IMR-90 (cell line): ENCODE measurements around the gene CCDC137. TPM values are rescaled to one million over a fixed set of nuclear protein-coding genes. Genes with fewer than 3 reads are reported as not detected.

ENCODE experiments used
- ATAC-seq: fragments of 200-7000 bp; cut with Tn5 transposase; 2 replicates; pipeline ENCODE4 v1.9.1; 2020; ENCODE audit warnings: low read depth, mild to moderate bottlenecking, moderate library complexity
- BruUV-seq: library from RNA; stranded (reverse); fragments of 400-500 nt; replicated peaks from 2 replicates; lab custom pipeline; 2021; lab: Mats Ljungman, UMichigan
- CTCF ChIA-PET: fragments of 300-600 bp; formaldehyde crosslinking; extraction: SDS; loops from one replicate; lab custom pipeline; 2021; ENCODE audit warnings: antibody characterized with exemption; lab: Yijun Ruan, JAX
- POLR2A ChIA-PET: fragments of 300-600 bp; sonication (Branson Sonifier 250); formaldehyde crosslinking; loops from one replicate; lab custom pipeline; 2022; ENCODE audit warnings: antibody characterized with exemption; ENCODE audit not compliant: unreplicated experiment; lab: Charles Lee
- DNase-seq: peaks from one replicate; pipeline ENCODE4 v3.0.0; 2013
- H2AFZ ChIP-seq: replicated peaks from 2 replicates; pipeline ENCODE3; 2013; ENCODE audit warnings: low read length, mild to moderate bottlenecking; ENCODE audit not compliant: poor library complexity
- H2AK5ac ChIP-seq: 2 replicates; pipeline ENCODE4 v1.6.1; 2013; ENCODE audit warnings: low read depth, low read length, inconsistent platforms
- H2AK9ac ChIP-seq: replicated peaks from 2 replicates; pipeline ENCODE3; 2013; ENCODE audit warnings: mild to moderate bottlenecking, low read depth, low read length, moderate library complexity; ENCODE audit not compliant: poor library complexity
- H2BK120ac ChIP-seq: 2 replicates; pipeline ENCODE4 v1.6.1; 2013; ENCODE audit warnings: low read depth, low read length, inconsistent platforms
- H2BK15ac ChIP-seq: 3 replicates; pipeline ENCODE4 v1.6.1; 2013; ENCODE audit warnings: low read depth, low read length, inconsistent platforms
- H2BK20ac ChIP-seq: 2 replicates; pipeline ENCODE4 v1.6.1; 2013; ENCODE audit warnings: low read depth, mild to moderate bottlenecking, inconsistent platforms, low read length, moderate library complexity
- H2BK5ac ChIP-seq: 2 replicates; pipeline ENCODE4 v1.6.1; 2013; ENCODE audit warnings: mild to moderate bottlenecking, low read depth, low read length, inconsistent platforms; ENCODE audit not compliant: poor library complexity, severe bottlenecking
- H3K14ac ChIP-seq: replicated peaks from 2 replicates; pipeline ENCODE4 v1.6.1; 2013; ENCODE audit warnings: low read depth, low read length, inconsistent platforms
- H3K18ac ChIP-seq: 2 replicates; pipeline ENCODE4 v1.6.1; 2013; ENCODE audit warnings: low read depth, low read length, control low read depth
- H3K23ac ChIP-seq: 2 replicates; pipeline ENCODE4 v1.6.1; 2013; ENCODE audit warnings: low read depth, low read length, inconsistent platforms
- H3K27ac ChIP-seq: 2 replicates; pipeline ENCODE4 v1.5.1; 2013; ENCODE audit warnings: mild to moderate bottlenecking, control low read depth, low read length; ENCODE audit not compliant: insufficient read depth
- H3K27me3 ChIP-seq: 2 replicates; pipeline ENCODE4 v1.6.1; 2013; ENCODE audit warnings: low read length; ENCODE audit not compliant: control insufficient read depth, insufficient read depth
- H3K36me3 ChIP-seq: 2 replicates; pipeline ENCODE4 v1.6.1; 2013; ENCODE audit warnings: low read length, mixed read lengths; ENCODE audit not compliant: control insufficient read depth, insufficient read depth
- H3K4ac ChIP-seq: 2 replicates; pipeline ENCODE4 v1.6.1; 2013; ENCODE audit warnings: low read depth, low read length, inconsistent platforms
- H3K4me1 ChIP-seq: 2 replicates; pipeline ENCODE4 v1.6.1; 2013; ENCODE audit warnings: low read length, mixed read lengths; ENCODE audit not compliant: control insufficient read depth, insufficient read depth
- H3K4me2 ChIP-seq: 2 replicates; pipeline ENCODE4 v1.6.1; 2013; ENCODE audit warnings: low read depth, mild to moderate bottlenecking, control low read depth, low read length, moderate library complexity
- H3K4me3 ChIP-seq: 2 replicates; pipeline ENCODE4 v1.5.1; 2013; ENCODE audit warnings: low read depth, mild to moderate bottlenecking, control low read depth, low read length, moderate library complexity; ENCODE audit not compliant: insufficient read depth
- H3K56ac ChIP-seq: 2 replicates; pipeline ENCODE4 v1.6.1; 2013; ENCODE audit warnings: low read length, inconsistent platforms; ENCODE audit not compliant: insufficient read depth; ENCODE audit errors: extremely low read depth
- H3K79me1 ChIP-seq, 2 experiments: 2 replicates each; pipeline ENCODE4 v1.6.1; 2013; ENCODE audit warnings: low read length in 2 of 2, inconsistent platforms in 1 of 2, low read depth in 1 of 2
- H3K9ac ChIP-seq: 2 replicates; pipeline ENCODE4 v1.6.1; 2013; ENCODE audit warnings: low read depth, low read length, control low read depth
- H3K9me1 ChIP-seq: 2 replicates; pipeline ENCODE4 v1.6.1; 2013; ENCODE audit warnings: low read length, inconsistent platforms; ENCODE audit not compliant: insufficient read depth
- H3K9me3 ChIP-seq: 2 replicates; pipeline ENCODE4 v1.6.1; 2013; ENCODE audit warnings: low read length; ENCODE audit not compliant: control insufficient read depth, insufficient read depth
- H4K20me1 ChIP-seq: 2 replicates; pipeline ENCODE4 v1.6.1; 2013; ENCODE audit warnings: low read length, inconsistent platforms; ENCODE audit not compliant: insufficient read depth
- H4K5ac ChIP-seq: 2 replicates; pipeline ENCODE4 v1.6.1; 2013; ENCODE audit warnings: mild to moderate bottlenecking, low read depth, low read length, control low read depth
- H4K8ac ChIP-seq, 2 experiments: 2 replicates each; pipeline ENCODE4 v1.6.1; 2013; ENCODE audit warnings: low read depth in 2 of 2, low read length in 2 of 2, control low read depth in 1 of 2, inconsistent platforms in 1 of 2
- H4K91ac ChIP-seq: 2 replicates; pipeline ENCODE4 v1.6.1; 2013; ENCODE audit warnings: low read depth, low read length, inconsistent platforms; ENCODE audit not compliant: insufficient read depth
- BHLHE40 ChIP-seq: fragments of 150-350 bp; IDR thresholded peaks from 2 replicates; pipeline ENCODE4 v1.6.1; 2016; ENCODE audit warnings: mild to moderate bottlenecking, low read depth, low read length
- CHD1 ChIP-seq: IDR thresholded peaks from 2 replicates; pipeline ENCODE4 v1.6.1; 2012; ENCODE audit warnings: low read depth, low read length, improper control_type of control experiment
- ELK1 ChIP-seq: fragments of 150-350 bp; IDR thresholded peaks from 2 replicates; pipeline ENCODE4 v1.6.1; 2016; ENCODE audit warnings: low read depth, mild to moderate bottlenecking, low read length, moderate library complexity, borderline replicate concordance
- FOS ChIP-seq: fragments of 150-350 bp; IDR thresholded peaks from 2 replicates; pipeline ENCODE4 v1.6.1; 2016; ENCODE audit warnings: low read depth, low read length
- MAFK ChIP-seq: IDR thresholded peaks from 2 replicates; pipeline ENCODE4 v1.6.1; 2012; ENCODE audit warnings: low read depth, low read length, improper control_type of control experiment
- MXI1 ChIP-seq: IDR thresholded peaks from 2 replicates; pipeline ENCODE4 v1.6.1; 2012; ENCODE audit warnings: low read depth, mild to moderate bottlenecking, low read length, moderate library complexity, borderline replicate concordance
- NFE2L2 ChIP-seq: fragments of 150-350 bp; IDR thresholded peaks from 2 replicates; pipeline ENCODE4 v1.6.1; 2016; ENCODE audit warnings: low read depth, mild to moderate bottlenecking, low read length
- POLR2A ChIP-seq: IDR thresholded peaks from 2 replicates; pipeline ENCODE4 v1.6.1; 2012; ENCODE audit warnings: mild to moderate bottlenecking, low read depth, low read length
- RAD21 ChIP-seq: IDR thresholded peaks from 2 replicates; pipeline ENCODE4 v1.6.1; 2012; ENCODE audit warnings: low read length, improper control_type of control experiment
- RCOR1 ChIP-seq: IDR thresholded peaks from 2 replicates; pipeline ENCODE4 v1.6.1; 2012; ENCODE audit warnings: mild to moderate bottlenecking, low read length, improper control_type of control experiment; ENCODE audit not compliant: insufficient replicate concordance
- RFX5 ChIP-seq: IDR thresholded peaks from 2 replicates; pipeline ENCODE4 v1.8.0; 2012; ENCODE audit warnings: low read depth, mild to moderate bottlenecking, low read length, moderate library complexity
- WGBS, 2 experiments: methylation state at CpG; one replicate each; pipeline versions ENCODE4 v1.1.5 to v1.1.7; 2013; ENCODE audit warnings: missing lambda C conversion rate in 2 of 2; ENCODE audit not compliant: insufficient read length in 1 of 2; ENCODE audit errors: extremely low coverage in 2 of 2; 5-methylcytosine and 5-hydroxymethylcytosine counted together
- dilution Hi-C: fragments of 300-500 bp; cut with HindIII; formaldehyde crosslinking; loops from one replicate; pipeline ENCODE4 v1.14.3; 2018; ENCODE audit warnings: low sequenced_read_pairs; ENCODE audit not compliant: unreplicated experiment
- in situ Hi-C: fragments of 300-500 bp; cut with MboI; formaldehyde crosslinking; loops from 3 replicates; pipeline ENCODE4 v1.14.3; 2019; ENCODE audit warnings: low sequenced_read_pairs, inconsistent platforms, mixed read lengths
- intact Hi-C: fragments of 100-400 bp; cut with micrococcal nuclease; formaldehyde crosslinking; loops from 2 replicates; pipeline ENCODE4 v1.10.0; 2022
- polyA plus RNA-seq, 3 experiments: library from polyadenylated mRNA; depleted of rRNA; stranded (reverse); fragments of >200 nt; gene quantifications; 2 replicates each; pipeline ENCODE4 v1.2.3, GENCODE V29; 2012; ENCODE audit warnings: low replicate concordance in 1 of 3
- total RNA-seq: library from RNA; depleted of rRNA; stranded (reverse); fragments of >200 nt; gene quantifications from 2 replicates; pipeline ENCODE4 v1.2.3, GENCODE V29; 2012
- TF ChIP-seq, protein P1 (sequence below): fragments of 150-350 bp; IDR thresholded peaks from 2 replicates; pipeline ENCODE4 v1.6.1; 2017; ENCODE audit warnings: mild to moderate bottlenecking, antibody characterized with exemption, low read length, low read depth

Gene CCDC137
- total and polyA plus RNA-seq, 2 of the 4 experiments (the other 2 are of a cell fraction) = 7.5 to 18.4 TPM

- H3K9ac ChIP-seq = no peak overlapping the region
- H2AK9ac ChIP-seq = peak overlapping the region; percentile 66
- no peak overlapping the region for H3K14ac ChIP-seq
- H3K36me3 ChIP-seq = peaks cover 42% of the 10 kb centered on the region
- no peak overlapping the region for H3K4me2 ChIP-seq
- no peak overlapping the region; the same call in 2 of the 3 replicates for H2BK15ac ChIP-seq
- TF ChIP-seq POLR2A = no peak
- no peak for TF ChIP-seq BHLHE40
- no peak for TF ChIP-seq ELK1
- no peak for TF ChIP-seq RFX5
- no peak for TF ChIP-seq CHD1
- TF ChIP-seq, protein P1, sequence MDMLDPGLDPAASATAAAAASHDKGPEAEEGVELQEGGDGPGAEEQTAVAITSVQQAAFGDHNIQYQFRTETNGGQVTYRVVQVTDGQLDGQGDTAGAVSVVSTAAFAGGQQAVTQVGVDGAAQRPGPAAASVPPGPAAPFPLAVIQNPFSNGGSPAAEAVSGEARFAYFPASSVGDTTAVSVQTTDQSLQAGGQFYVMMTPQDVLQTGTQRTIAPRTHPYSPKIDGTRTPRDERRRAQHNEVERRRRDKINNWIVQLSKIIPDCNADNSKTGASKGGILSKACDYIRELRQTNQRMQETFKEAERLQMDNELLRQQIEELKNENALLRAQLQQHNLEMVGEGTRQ = no peak
- TF ChIP-seq MXI1 = no peak
- no peak for TF ChIP-seq MAFK
- TF ChIP-seq RAD21 = no peak
- no peak for TF ChIP-seq NFE2L2
- no peak for TF ChIP-seq FOS
- TF ChIP-seq RCOR1 = no peak
- no peak overlapping the region for H2BK20ac ChIP-seq
- H3K27ac ChIP-seq = no peak overlapping the region
- no peak overlapping the region for H3K56ac ChIP-seq
- BruUV-seq = no TSS peak
- no peak overlapping the region for H3K4me3 ChIP-seq
- in situ Hi-C loops (no loop called here), intact Hi-C loops (no loop called here), dilution Hi-C loops (no loop called here)
- ChIA-PET CTCF (no interaction called here), POLR2A (no interaction called here)
- peaks cover 10% of the 10 kb centered on the region for H3K4me1 ChIP-seq
- H3K18ac ChIP-seq = no peak overlapping the region
- H2AFZ ChIP-seq = no peak overlapping the region
- H3K79me1 ChIP-seq = peaks cover 29 to 62% of the 10 kb centered on the region in 2 experiments
- DNase-seq (no peak), ATAC-seq (no peak)
- peaks cover 8% of the 10 kb centered on the region; the same call in 1 of the 2 replicates for H4K20me1 ChIP-seq
- H4K8ac ChIP-seq = no peak overlapping the region; a peak in 1 of 4 replicates
- no peaks in the 10 kb centered on the region for H3K27me3 ChIP-seq
- no peak overlapping the region for H4K91ac ChIP-seq
- H3K4ac ChIP-seq = 0 out of 2 replicates have a peak overlapping the region, but pooled peaks have one; percentile 35
- H3K9me3 ChIP-seq = no peaks in the 10 kb centered on the region
- H4K5ac ChIP-seq = no peak overlapping the region
- H2BK5ac ChIP-seq = no peak overlapping the region
- H2AK5ac ChIP-seq = no peak overlapping the region
- no peak overlapping the region for H3K23ac ChIP-seq
- no peak overlapping the region for H2BK120ac ChIP-seq
- WGBS, 2 experiments = 95% methylated on average over 11 of the region's 18 CpGs; no CpG with 5 or more reads in 1 of the 2 experiments
- H3K9me1 ChIP-seq = peaks cover 16% of the 10 kb centered on the region
Measured at GRCh38 chr17:81667754-81668153, 1.2 kb downstream of the CCDC137 start.
